ENCODE results near the gene GRIA3.
"Not testable (repeated sequence)": the region's sequence is repeated elsewhere in the genome, so short reads cannot be mapped to it uniquely, and the experiment has no call there.

Gene GRIA3

DNA sequence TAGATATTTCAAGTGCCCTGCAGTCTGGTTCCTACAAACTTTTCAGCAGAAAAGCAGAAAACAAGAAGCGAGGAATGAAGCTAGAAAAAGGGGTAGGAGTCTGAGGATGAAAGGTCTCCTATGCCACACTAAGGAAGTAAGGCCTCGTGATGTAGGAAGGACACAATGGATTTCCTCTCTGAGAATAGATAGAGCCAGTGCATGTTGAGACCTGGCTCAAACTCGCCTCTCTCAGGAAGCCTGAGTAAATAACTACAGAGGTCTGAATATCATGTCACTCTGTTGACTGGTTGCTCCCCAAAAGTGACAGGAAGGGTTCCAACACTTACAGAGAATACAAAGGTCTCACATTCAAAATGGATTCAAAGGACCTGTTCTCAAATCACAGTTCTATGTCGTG is 93.3 kb downstream of the GRIA3 start:
- no peak for TF ChIP-seq CTCF (IDR thresholded peaks at IDR 0.05; ENCODE audit: low read length, missing control alignments)
- H3K4me3 ChIP-seq (replicated peaks; ENCODE audit: low read depth, low read length): no peak overlapping the region
- DNase-seq (ENCODE audit: low read depth): no peak

DNA sequence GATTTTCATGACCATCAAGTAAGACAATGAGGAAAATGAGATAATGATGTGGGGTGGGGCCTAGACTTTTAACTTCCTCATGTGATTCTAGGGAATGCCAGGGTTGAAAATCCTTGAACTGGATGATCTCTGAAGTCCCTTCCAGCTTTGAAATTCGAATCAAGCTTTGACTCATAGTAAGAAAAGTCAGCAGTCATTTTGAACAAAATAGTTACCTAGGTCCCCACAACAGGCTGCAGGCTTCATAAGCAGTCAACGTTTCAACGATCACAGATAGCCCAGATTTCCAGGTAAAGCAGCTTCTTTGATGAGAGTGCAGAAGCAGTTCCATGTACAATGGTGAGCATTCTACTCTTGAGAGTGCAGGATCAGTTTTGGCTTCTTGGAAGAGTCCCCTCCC is 93.7 kb downstream of the GRIA3 start:
- no peak for DNase-seq (ENCODE audit: low read depth)
- no peak overlapping the region for H3K4me3 ChIP-seq (replicated peaks; ENCODE audit: low read depth, low read length)
- TF ChIP-seq CTCF (IDR thresholded peaks at IDR 0.05; ENCODE audit: low read length, missing control alignments): no peak

- H3K4me3 ChIP-seq (replicated peaks; ENCODE audit: low read depth, low read length): no peak overlapping the region
- no peak for DNase-seq (ENCODE audit: low read depth)
- TF ChIP-seq CTCF (IDR thresholded peaks at IDR 0.05; ENCODE audit: low read length, missing control alignments): no peak
Observed at GRCh38 chrX:123282241-123282640, 98.2 kb downstream of the GRIA3 start.

DNA sequence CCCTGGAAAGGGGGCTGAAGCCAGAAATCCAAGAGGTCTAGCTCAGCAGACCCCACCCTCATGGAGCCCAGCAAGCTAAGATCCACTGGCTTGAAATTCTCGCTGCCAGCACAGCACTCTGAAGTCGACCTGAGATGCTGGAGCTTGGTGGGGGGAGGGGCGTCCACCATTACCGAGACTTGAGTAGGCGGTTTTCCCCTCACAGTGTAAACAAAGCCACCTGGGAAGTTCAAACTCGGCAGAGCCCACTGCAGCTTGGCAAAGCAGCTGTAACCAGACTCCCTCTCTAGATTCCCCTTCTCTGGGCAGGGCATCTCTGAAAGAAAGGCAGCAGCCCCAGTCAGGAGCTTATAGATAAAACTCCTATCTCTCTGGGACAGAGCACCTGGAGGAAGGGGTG is 99.3 kb downstream of the GRIA3 start:
- not testable (repeated sequence) for DNase-seq (ENCODE audit: low read depth); H3K4me3 ChIP-seq (replicated peaks; ENCODE audit: low read depth, low read length)

- no peak for DNase-seq (ENCODE audit: low read depth)
- no peak for TF ChIP-seq CTCF (IDR thresholded peaks at IDR 0.05; ENCODE audit: low read length, missing control alignments)
- H3K4me3 ChIP-seq (replicated peaks; ENCODE audit: low read depth, low read length): no peak overlapping the region
Observed at GRCh38 chrX:123291623-123292022, 107.5 kb downstream of the GRIA3 start.

DNA sequence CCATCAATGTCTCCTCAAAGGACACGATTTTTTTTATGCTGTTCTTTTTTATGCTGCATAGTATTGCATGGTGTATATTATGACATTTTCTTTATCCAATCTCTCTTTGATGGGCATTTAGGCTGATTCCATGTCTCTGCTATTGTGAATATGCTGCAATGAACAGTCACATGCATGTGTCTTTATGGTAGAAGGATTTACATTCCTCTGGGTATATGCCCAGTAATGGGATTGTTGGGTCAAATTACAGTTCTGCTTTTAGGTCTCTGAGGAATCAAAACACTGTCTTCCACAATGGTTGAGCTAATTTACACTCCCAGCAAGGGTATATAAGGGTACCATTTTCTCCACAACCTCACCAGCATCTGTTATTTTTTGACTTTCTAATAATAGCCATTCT is 113.9 kb downstream of the GRIA3 start:
- H3K4me3 ChIP-seq (replicated peaks; ENCODE audit: low read depth, low read length): no peak overlapping the region
- no peak for TF ChIP-seq CTCF (IDR thresholded peaks at IDR 0.05; ENCODE audit: low read length, missing control alignments)
- DNase-seq (ENCODE audit: low read depth): no peak

GRCh38 chrX:123303429-123303828 is 119.4 kb downstream of the GRIA3 start:
- H3K4me3 ChIP-seq (replicated peaks; ENCODE audit: low read depth, low read length): no peak overlapping the region
- DNase-seq (ENCODE audit: low read depth): no peak
- TF ChIP-seq CTCF (IDR thresholded peaks at IDR 0.05; ENCODE audit: low read length, missing control alignments): no peak

DNA sequence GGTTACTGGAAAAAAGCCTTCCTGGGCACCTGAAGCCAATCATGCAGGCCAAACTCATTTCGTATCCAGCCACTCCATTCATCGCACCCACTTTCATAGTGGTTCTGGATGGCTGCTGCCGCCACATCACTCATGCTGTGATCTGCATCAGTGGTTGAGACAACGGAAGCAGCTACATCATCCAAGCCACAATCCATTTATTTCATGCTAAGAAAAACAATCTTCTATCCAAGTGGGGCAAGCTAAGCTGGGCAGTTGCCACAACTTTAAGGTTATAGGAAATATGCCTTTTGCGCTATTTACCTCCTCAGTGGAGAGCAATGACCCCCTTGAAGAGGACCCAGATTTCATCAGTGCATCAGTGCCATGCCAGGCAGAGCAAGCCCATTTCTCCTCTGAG is 124.6 kb downstream of the GRIA3 start:
- no peak for DNase-seq (ENCODE audit: low read depth)
- no peak overlapping the region for H3K4me3 ChIP-seq (replicated peaks; ENCODE audit: low read depth, low read length)
- TF ChIP-seq CTCF (IDR thresholded peaks at IDR 0.05; ENCODE audit: low read length, missing control alignments): no peak
